RWPE2 (cell line): ENCODE measurements around the gene NLRC5.

Experiments
- ATAC-seq: fragments of 200-7000 bp; cut with Tn5 transposase; 3 replicates; pipeline ENCODE4 v1.9.1; 2021; ENCODE audit warnings: low read depth
- DNase-seq: peaks from one replicate; pipeline ENCODE4 v3.0.0-alpha.2; 2020; ENCODE audit warnings: low spot score
- H3K27ac ChIP-seq: fragments of 450-650 bp; 2 replicates; pipeline ENCODE4 v1.5.1; 2017; ENCODE audit warnings: mild to moderate bottlenecking; ENCODE audit not compliant: poor library complexity, severe bottlenecking
- H3K27me3 ChIP-seq: fragments of 250-450 bp; sonication (Bioruptor Pico); 2 replicates; pipeline ENCODE4 v1.5.1; 2021; ENCODE audit warnings: mild to moderate bottlenecking, moderate library complexity; ENCODE audit not compliant: insufficient read depth, poor library complexity, severe bottlenecking
- H3K36me3 ChIP-seq: fragments of 250-450 bp; sonication (Bioruptor Pico); 2 replicates; pipeline ENCODE4 v1.5.1; 2020; ENCODE audit warnings: low read depth, mild to moderate bottlenecking, moderate library complexity
- H3K4me1 ChIP-seq: fragments of 250-450 bp; sonication (Bioruptor Pico); 2 replicates; pipeline ENCODE4 v1.5.1; 2021; ENCODE audit warnings: mild to moderate bottlenecking, moderate library complexity; ENCODE audit not compliant: insufficient read depth, poor library complexity, severe bottlenecking
- H3K4me3 ChIP-seq: fragments of 250-450 bp; sonication (Bioruptor Pico); 2 replicates; pipeline ENCODE4 v1.5.1; 2021; ENCODE audit warnings: mild to moderate bottlenecking, moderate library complexity; ENCODE audit not compliant: severe bottlenecking
- H3K9me3 ChIP-seq: fragments of 250-450 bp; sonication (Bioruptor Pico); 2 replicates; pipeline ENCODE4 v1.5.1; 2021; ENCODE audit warnings: mild to moderate bottlenecking, moderate library complexity; ENCODE audit not compliant: severe bottlenecking
- CTCF ChIP-seq: fragments of 450-650 bp; IDR thresholded peaks from one replicate; pipeline ENCODE4 v1.5.1; 2017; ENCODE audit warnings: mild to moderate bottlenecking, moderate library complexity; ENCODE audit not compliant: poor library complexity, severe bottlenecking

The NLRC5 gene

GRCh38 chr16:57048095-57048494 is 58.7 kb downstream of the NLRC5 start:
- no peaks in the 10 kb centered on the region for H3K27me3 ChIP-seq
- no peaks in the 10 kb centered on the region for H3K36me3 ChIP-seq
- H3K27ac ChIP-seq = no peak overlapping the region
- no peaks in the 10 kb centered on the region for H3K9me3 ChIP-seq
- DNase-seq = no peak
- no peaks in the 10 kb centered on the region for H3K4me1 ChIP-seq
- no peak for ATAC-seq
- H3K4me3 ChIP-seq = no peak overlapping the region
- TF ChIP-seq CTCF = no peak

- no peaks in the 10 kb centered on the region for H3K4me1 ChIP-seq
- no peaks in the 10 kb centered on the region for H3K9me3 ChIP-seq
- no peak overlapping the region for H3K27ac ChIP-seq
- H3K4me3 ChIP-seq = no peak overlapping the region
- TF ChIP-seq CTCF = no peak
- no peaks in the 10 kb centered on the region for H3K27me3 ChIP-seq
- ATAC-seq (no peak), DNase-seq (no peak)
- no peaks in the 10 kb centered on the region for H3K36me3 ChIP-seq
Measured at GRCh38 chr16:57049678-57050077, 60.3 kb downstream of the NLRC5 start.

- no peaks in the 10 kb centered on the region for H3K4me1 ChIP-seq
- no peak for TF ChIP-seq CTCF
- ATAC-seq (no peak), DNase-seq (no peak)
- no peaks in the 10 kb centered on the region for H3K9me3 ChIP-seq
- H3K4me3 ChIP-seq = no peak overlapping the region
- H3K27me3 ChIP-seq = no peaks in the 10 kb centered on the region
- H3K27ac ChIP-seq = no peak overlapping the region
- H3K36me3 ChIP-seq = no peaks in the 10 kb centered on the region
Measured at GRCh38 chr16:57051696-57052228, 62.4 kb downstream of the NLRC5 start.

GRCh38 chr16:57053206-57053605 is 63.8 kb downstream of the NLRC5 start:
- Histone ChIP-seq H3K36me3 (no peaks in the 10 kb centered on the region), H3K27ac (no peak overlapping the region), H3K4me3 (no peak overlapping the region), H3K4me1 (no peaks in the 10 kb centered on the region), H3K27me3 (no peaks in the 10 kb centered on the region), H3K9me3 (no peaks in the 10 kb centered on the region)
- DNase-seq (no peak), ATAC-seq (no peak)
- no peak for TF ChIP-seq CTCF

GRCh38 chr16:57054338-57054737 is 65.0 kb downstream of the NLRC5 start:
- ATAC-seq (no peak), DNase-seq (no peak)
- no peak overlapping the region for H3K27ac ChIP-seq
- no peak overlapping the region for H3K4me3 ChIP-seq
- H3K27me3 ChIP-seq = no peaks in the 10 kb centered on the region
- no peaks in the 10 kb centered on the region for H3K9me3 ChIP-seq
- no peaks in the 10 kb centered on the region for H3K4me1 ChIP-seq
- no peak for TF ChIP-seq CTCF
- H3K36me3 ChIP-seq = no peaks in the 10 kb centered on the region
